Measurements from ENCODE around the gene FRG2. TPM values are rescaled to one million over a fixed set of nuclear protein-coding genes. Genes with fewer than 3 reads are reported as not detected.
"Not testable (repeated sequence)": the region's sequence is repeated elsewhere in the genome, so short reads cannot be mapped to it uniquely, and the experiment has no call there.

The FRG2 gene
- total and polyA plus RNA-seq, 2 donors (not counting 3 experiments of a cell fraction or from before 2014, with no cell fraction given) = not detected

GRCh38 chr4:190014771-190015537, 12.1 kb downstream of the FRG2 start:
- Histone ChIP-seq H3K27ac (ENCODE audit: insufficient read depth, low read depth, low read length) (no peak overlapping the region), H3K36me3 (ENCODE audit: control insufficient read depth in 2 of 2, extremely low read depth in 1 of 2, insufficient read depth in 2 of 2, low read length in 2 of 2) (no peaks in the 10 kb centered on the region), H3K9ac (replicated peaks; ENCODE audit: extremely low read depth, insufficient read depth, low read length) (no peak overlapping the region), H2AFZ (ENCODE audit: low read depth, low read length) (no peak overlapping the region), H3K4me3 (replicated peaks in 1 of 3; ENCODE audit: insufficient read depth in 1 of 3, low read depth in 1 of 3, low read length in 3 of 3) (no peak overlapping the region), H3K79me2 (ENCODE audit: control insufficient read depth, insufficient read depth, low read length) (no peaks in the 10 kb centered on the region), H3K4me2 (ENCODE audit: insufficient read depth, low read length) (no peak overlapping the region), H4K20me1 (replicated peaks; ENCODE audit: control insufficient read depth, extremely low read depth, insufficient read depth, low read length) (no peaks in the 10 kb centered on the region), H3K9me3 (replicated peaks; ENCODE audit: control insufficient read depth, insufficient read depth, low read length) (no peaks in the 10 kb centered on the region), H3K27me3 (ENCODE audit: control insufficient read depth in 2 of 2, insufficient read depth in 2 of 2, low read length in 2 of 2) (peaks cover 16 to 56% of the 10 kb centered on the region in 2 experiments), H3K4me1 (ENCODE audit: control insufficient read depth, extremely low read depth, insufficient read depth, low read length) (no peaks in the 10 kb centered on the region), H3K9me1 (replicated peaks; ENCODE audit: control insufficient read depth, extremely low read depth, insufficient read depth, low read length) (no peaks in the 10 kb centered on the region)
- BruUV-seq (replicated peaks) = no TSS peak
- TF ChIP-seq EZH2 (IDR thresholded peaks at IDR 0.05; ENCODE audit: borderline replicate concordance, low read depth, low read length, severe bottlenecking) (no peak), POLR2A (IDR thresholded peaks at IDR 0.05; ENCODE audit: low read depth, low read length) (no peak), MAX (IDR thresholded peaks at IDR 0.05; ENCODE audit: insufficient read depth, insufficient read length) (no peak), GATA2 (IDR thresholded peaks at IDR 0.05; ENCODE audit: insufficient read depth, insufficient read length, low read depth, low read length) (no peak), JUN (IDR thresholded peaks at IDR 0.05; ENCODE audit: borderline replicate concordance, insufficient read depth, insufficient read length, low read depth) (no peak), POLR2AphosphoS5 (IDR thresholded peaks at IDR 0.05; ENCODE audit: insufficient read depth, low read depth, low read length) (no peak), MYC (IDR thresholded peaks at IDR 0.05; ENCODE audit: low read depth, low read length) (no peak)
- DNase-seq (ENCODE audit: low read depth, low spot score) = no peak
- intact Hi-C loops (cut with micrococcal nuclease) = no loop called here
- ChIA-PET CTCF (no interaction called here), POLR2A (no interaction called here)
- no peak for FAIRE-seq
- dilution Hi-C loops (cut with MboI; ENCODE audit: extremely low pct_ligation_motif_present, low sequenced_read_pairs) = no loop called here

GRCh38 chr4:189989941-189990340, 37.1 kb downstream of the FRG2 start:
- BruUV-seq (replicated peaks); H3K79me2 ChIP-seq (ENCODE audit: control insufficient read depth, insufficient read depth, low read length); H2AFZ ChIP-seq (ENCODE audit: low read depth, low read length); H3K27ac ChIP-seq (ENCODE audit: insufficient read depth, low read depth, low read length); FAIRE-seq; H3K9me1 ChIP-seq (replicated peaks; ENCODE audit: control insufficient read depth, extremely low read depth, insufficient read depth, low read length); dilution Hi-C loops (cut with MboI; ENCODE audit: extremely low pct_ligation_motif_present, low sequenced_read_pairs); H3K4me2 ChIP-seq (ENCODE audit: insufficient read depth, low read length); H3K27me3 ChIP-seq (ENCODE audit: control insufficient read depth in 2 of 2, insufficient read depth in 2 of 2, low read length in 2 of 2); intact Hi-C loops (cut with micrococcal nuclease); H3K4me3 ChIP-seq (replicated peaks in 1 of 3; ENCODE audit: insufficient read depth in 1 of 3, low read depth in 1 of 3, low read length in 3 of 3); H3K9me3 ChIP-seq (replicated peaks; ENCODE audit: control insufficient read depth, insufficient read depth, low read length); CTCF ChIA-PET; POLR2A ChIA-PET; H3K4me1 ChIP-seq (ENCODE audit: control insufficient read depth, extremely low read depth, insufficient read depth, low read length); H3K9ac ChIP-seq (replicated peaks; ENCODE audit: extremely low read depth, insufficient read depth, low read length); H4K20me1 ChIP-seq (replicated peaks; ENCODE audit: control insufficient read depth, extremely low read depth, insufficient read depth, low read length); DNase-seq (ENCODE audit: low read depth, low spot score); H3K36me3 ChIP-seq (ENCODE audit: control insufficient read depth in 2 of 2, extremely low read depth in 1 of 2, insufficient read depth in 2 of 2, low read length in 2 of 2): not testable (repeated sequence)
